Measurements from ENCODE around the gene HECTD1. TPM values are rescaled to one million over a fixed set of nuclear protein-coding genes. Genes with fewer than 3 reads are reported as not detected.

The HECTD1 gene
- total RNA-seq, 1 donor from 2014 or later: 110 TPM

GRCh38 chr14:31051511-31051910 is 156.1 kb downstream of the HECTD1 start:
- Histone ChIP-seq H3K79me2 (ENCODE audit: insufficient read depth, low read length) (no peaks in the 10 kb centered on the region), H3K4me1 (ENCODE audit: insufficient read depth, low read length) (no peaks in the 10 kb centered on the region), H3K9ac (ENCODE audit: low read length) (no peak overlapping the region), H3K27ac (ENCODE audit: low read depth, low read length) (no peak overlapping the region), H3K36me3 (ENCODE audit: insufficient read depth, low read length) (no peaks in the 10 kb centered on the region), H3K4me2 (ENCODE audit: low read length) (no peak overlapping the region), H3K4me3 (ENCODE audit: insufficient read depth, low read depth, low read length) (no peak overlapping the region), H4K20me1 (ENCODE audit: insufficient read depth, low read length) (no peaks in the 10 kb centered on the region), H3K9me3 (ENCODE audit: insufficient read depth, low read depth, low read length) (no peaks in the 10 kb centered on the region), H2AFZ (ENCODE audit: low read depth, low read length) (no peak overlapping the region), H3K27me3 (ENCODE audit: insufficient read depth, low read length) (no peaks in the 10 kb centered on the region)
- Mint-ChIP-seq H3K27ac (ENCODE audit: unreplicated experiment) (no peak overlapping the region), H3K27me3 (ENCODE audit: low read depth, unreplicated experiment) (no peaks in the 10 kb centered on the region), H3K4me3 (ENCODE audit: unreplicated experiment) (no peak overlapping the region), H3K4me1 (ENCODE audit: low read depth, unreplicated experiment) (peaks cover 4% of the 10 kb centered on the region), H3K36me3 (ENCODE audit: low read depth, unreplicated experiment) (no peaks in the 10 kb centered on the region), H3K9me3 (ENCODE audit: unreplicated experiment) (no peaks in the 10 kb centered on the region)
- DNase-seq (ENCODE audit: low read depth): no peak
- TF ChIP-seq, protein P1, sequence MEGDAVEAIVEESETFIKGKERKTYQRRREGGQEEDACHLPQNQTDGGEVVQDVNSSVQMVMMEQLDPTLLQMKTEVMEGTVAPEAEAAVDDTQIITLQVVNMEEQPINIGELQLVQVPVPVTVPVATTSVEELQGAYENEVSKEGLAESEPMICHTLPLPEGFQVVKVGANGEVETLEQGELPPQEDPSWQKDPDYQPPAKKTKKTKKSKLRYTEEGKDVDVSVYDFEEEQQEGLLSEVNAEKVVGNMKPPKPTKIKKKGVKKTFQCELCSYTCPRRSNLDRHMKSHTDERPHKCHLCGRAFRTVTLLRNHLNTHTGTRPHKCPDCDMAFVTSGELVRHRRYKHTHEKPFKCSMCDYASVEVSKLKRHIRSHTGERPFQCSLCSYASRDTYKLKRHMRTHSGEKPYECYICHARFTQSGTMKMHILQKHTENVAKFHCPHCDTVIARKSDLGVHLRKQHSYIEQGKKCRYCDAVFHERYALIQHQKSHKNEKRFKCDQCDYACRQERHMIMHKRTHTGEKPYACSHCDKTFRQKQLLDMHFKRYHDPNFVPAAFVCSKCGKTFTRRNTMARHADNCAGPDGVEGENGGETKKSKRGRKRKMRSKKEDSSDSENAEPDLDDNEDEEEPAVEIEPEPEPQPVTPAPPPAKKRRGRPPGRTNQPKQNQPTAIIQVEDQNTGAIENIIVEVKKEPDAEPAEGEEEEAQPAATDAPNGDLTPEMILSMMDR (IDR thresholded peaks at IDR 0.05; ENCODE audit: insufficient read depth, low read depth, low read length): no peak
- TF ChIP-seq EZH2 (IDR thresholded peaks at IDR 0.05; ENCODE audit: insufficient read depth, low read length): no peak
- FAIRE-seq: no peak

GRCh38 chr14:31051023-31051422 is 156.6 kb downstream of the HECTD1 start:
- no peaks in the 10 kb centered on the region for H3K36me3 Mint-ChIP-seq (ENCODE audit: low read depth, unreplicated experiment)
- Histone ChIP-seq H3K36me3 (ENCODE audit: insufficient read depth, low read length) (no peaks in the 10 kb centered on the region), H3K27ac (ENCODE audit: low read depth, low read length) (no peak overlapping the region), H3K9ac (ENCODE audit: low read length) (no peak overlapping the region), H3K4me3 (ENCODE audit: insufficient read depth, low read depth, low read length) (no peak overlapping the region), H3K9me3 (ENCODE audit: insufficient read depth, low read depth, low read length) (no peaks in the 10 kb centered on the region), H3K27me3 (ENCODE audit: insufficient read depth, low read length) (no peaks in the 10 kb centered on the region), H4K20me1 (ENCODE audit: insufficient read depth, low read length) (no peaks in the 10 kb centered on the region), H3K4me2 (ENCODE audit: low read length) (no peak overlapping the region), H3K4me1 (ENCODE audit: insufficient read depth, low read length) (no peaks in the 10 kb centered on the region), H3K79me2 (ENCODE audit: insufficient read depth, low read length) (no peaks in the 10 kb centered on the region), H2AFZ (ENCODE audit: low read depth, low read length) (no peak overlapping the region)
- no peaks in the 10 kb centered on the region for H3K27me3 Mint-ChIP-seq (ENCODE audit: low read depth, unreplicated experiment)
- peaks cover 4% of the 10 kb centered on the region for H3K4me1 Mint-ChIP-seq (ENCODE audit: low read depth, unreplicated experiment)
- no peaks in the 10 kb centered on the region for H3K9me3 Mint-ChIP-seq (ENCODE audit: unreplicated experiment)
- H3K27ac Mint-ChIP-seq (ENCODE audit: unreplicated experiment): no peak overlapping the region
- DNase-seq (ENCODE audit: low read depth) (no peak), FAIRE-seq (no peak)
- TF ChIP-seq EZH2 (IDR thresholded peaks at IDR 0.05; ENCODE audit: insufficient read depth, low read length): no peak
- TF ChIP-seq, protein P1 (IDR thresholded peaks at IDR 0.05; ENCODE audit: insufficient read depth, low read depth, low read length): no peak
- no peak overlapping the region for H3K4me3 Mint-ChIP-seq (ENCODE audit: unreplicated experiment)

Other genes with a start within 250 kb of the HECTD1 start
- gene AP4S1, start 182.1 kb downstream of the HECTD1 start, total RNA-seq: 5.7 TPM in 2 replicates
- 46.6 and 48.4 TPM in 2 replicates for gene STRN3, start 181.4 kb downstream of the HECTD1 start, total RNA-seq
- 50.7 and 56.3 TPM in 2 replicates for gene HEATR5A, start 212.8 kb upstream of the HECTD1 start, total RNA-seq
- gene DTD2, start 249.7 kb upstream of the HECTD1 start, total RNA-seq: 22.6 and 24.7 TPM in 2 replicates